Endometrium (tissue), 2 donors: ENCODE measurements around the gene HMX1.

Experiments used
- FAIRE-seq: peaks from 2 replicates; lab custom pipeline; 2012; peaks lifted over from hg19 to GRCh38; lab: Jason Lieb, UNC
- donor health status: control.
- donor health status: control.

Gene HMX1

GRCh38 chr4:8909548-8909947 lies 37.9 kb upstream of the HMX1 start:
- FAIRE-seq: no peak

GRCh38 chr4:8908206-8908893 lies 36.7 kb upstream of the HMX1 start:
- FAIRE-seq: no peak

- FAIRE-seq: no peak
These were observed 36.1 kb upstream of the HMX1 start for GRCh38 chr4:8907596-8908205.

- FAIRE-seq: no peak
These were observed 35.5 kb upstream of the HMX1 start for GRCh38 chr4:8906991-8907595.

- no peak for FAIRE-seq
These were observed 35.0 kb upstream of the HMX1 start for GRCh38 chr4:8906668-8906970.

- FAIRE-seq: no peak
These were observed 34.4 kb upstream of the HMX1 start for GRCh38 chr4:8905773-8906667.

- no peak for FAIRE-seq
These were observed 33.7 kb upstream of the HMX1 start for GRCh38 chr4:8905226-8905772.

- no peak for FAIRE-seq
These were observed 33.0 kb upstream of the HMX1 start for GRCh38 chr4:8904666-8905065.

GRCh38 chr4:8904041-8904501 lies 32.4 kb upstream of the HMX1 start:
- no peak for FAIRE-seq

GRCh38 chr4:8901335-8901734 lies 29.7 kb upstream of the HMX1 start:
- no peak for FAIRE-seq

- no peak for FAIRE-seq
These were observed 28.9 kb upstream of the HMX1 start for GRCh38 chr4:8900588-8900987.

GRCh38 chr4:8898419-8898818 lies 26.8 kb upstream of the HMX1 start:
- no peak for FAIRE-seq

- FAIRE-seq: no peak
These were observed 25.9 kb upstream of the HMX1 start for GRCh38 chr4:8897251-8898167.

- FAIRE-seq: no peak
These were observed 24.9 kb upstream of the HMX1 start for GRCh38 chr4:8896506-8896905.

GRCh38 chr4:8896071-8896470 lies 24.4 kb upstream of the HMX1 start:
- FAIRE-seq: no peak

- no peak for FAIRE-seq
These were observed 23.7 kb upstream of the HMX1 start for GRCh38 chr4:8895295-8895694.

GRCh38 chr4:8894424-8894816 lies 22.8 kb upstream of the HMX1 start:
- FAIRE-seq: no peak

- no peak for FAIRE-seq
These were observed 22.2 kb upstream of the HMX1 start for GRCh38 chr4:8893624-8894423.

GRCh38 chr4:8893227-8893623 lies 21.6 kb upstream of the HMX1 start:
- no peak for FAIRE-seq

GRCh38 chr4:8892556-8893226 lies 21.1 kb upstream of the HMX1 start:
- no peak for FAIRE-seq
